ENCODE measurements around the gene SLC25A13. TPM values are rescaled to one million over a fixed set of nuclear protein-coding genes. Genes with fewer than 3 reads are reported as not detected.

SLC25A13 gene
- total and polyA plus RNA-seq, 2 of the 8 experiments (the other 6 are each of a cell fraction or from before 2014, with no cell fraction given): 30.8 to 85.4 TPM

DNA sequence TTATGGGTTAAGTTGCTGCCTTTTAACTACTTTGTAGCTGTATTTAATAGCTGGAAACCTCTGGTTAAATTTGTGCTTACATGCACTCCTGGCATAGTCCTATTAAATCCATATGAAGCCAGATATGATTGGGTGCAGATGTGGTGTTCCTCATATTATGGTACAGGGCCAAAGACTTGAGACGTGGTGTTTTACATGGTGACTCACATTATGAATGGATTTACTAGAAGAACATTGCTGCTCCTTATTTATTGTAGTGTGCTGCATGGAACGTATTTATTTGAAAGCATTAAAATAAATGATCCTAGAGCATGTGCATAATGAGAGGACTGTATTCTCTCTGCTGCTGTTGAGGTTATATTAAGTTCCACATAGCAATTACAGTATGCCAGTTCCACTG lies 224.1 kb downstream of the SLC25A13 start (continued):
- TF ChIP-seq CHD7 (IDR thresholded peaks at IDR 0.05; ENCODE audit: insufficient replicate concordance, low read length) (no peak), PHF8 (conservative IDR thresholded peaks at IDR 0.05; ENCODE audit: low read depth, low read length) (no peak), ZNF274 (IDR thresholded peaks at IDR 0.05; ENCODE audit: borderline replicate concordance, extremely low read depth, low read length) (no peak), ASH2L (IDR thresholded peaks at IDR 0.05; ENCODE audit: low read length) (no peak), RNF2 (IDR thresholded peaks at IDR 0.05; ENCODE audit: borderline replicate concordance, low read depth, low read length, missing control alignments, poor library complexity, severe bottlenecking) (no peak), CHD1 (IDR thresholded peaks at IDR 0.05; ENCODE audit: low read depth, low read length) (no peak), RFX5 (IDR thresholded peaks at IDR 0.05; ENCODE audit: borderline replicate concordance, low read depth, low read length) (no peak), BRCA1 (IDR thresholded peaks at IDR 0.05; ENCODE audit: low read depth, low read length) (no peak), JUND (IDR thresholded peaks at IDR 0.05; ENCODE audit: low read length) (no peak)
- TF ChIP-seq, protein P1, sequence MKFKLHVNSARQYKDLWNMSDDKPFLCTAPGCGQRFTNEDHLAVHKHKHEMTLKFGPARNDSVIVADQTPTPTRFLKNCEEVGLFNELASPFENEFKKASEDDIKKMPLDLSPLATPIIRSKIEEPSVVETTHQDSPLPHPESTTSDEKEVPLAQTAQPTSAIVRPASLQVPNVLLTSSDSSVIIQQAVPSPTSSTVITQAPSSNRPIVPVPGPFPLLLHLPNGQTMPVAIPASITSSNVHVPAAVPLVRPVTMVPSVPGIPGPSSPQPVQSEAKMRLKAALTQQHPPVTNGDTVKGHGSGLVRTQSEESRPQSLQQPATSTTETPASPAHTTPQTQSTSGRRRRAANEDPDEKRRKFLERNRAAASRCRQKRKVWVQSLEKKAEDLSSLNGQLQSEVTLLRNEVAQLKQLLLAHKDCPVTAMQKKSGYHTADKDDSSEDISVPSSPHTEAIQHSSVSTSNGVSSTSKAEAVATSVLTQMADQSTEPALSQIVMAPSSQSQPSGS (IDR thresholded peaks at IDR 0.05; ENCODE audit: low read length): no peak

All from H1 (cell line).